Mesothelial cell of epicardium (in vitro differentiated cells): Measurements from ENCODE around the gene ZNF18. TPM values are rescaled to one million over a fixed set of nuclear protein-coding genes. Genes with fewer than 3 reads are reported as not detected.

Source experiments
- DNase-seq, 2 experiments: peaks; one replicate each; pipeline ENCODE4 v3.0.0; 2021; ENCODE audit warnings: low spot score in 2 of 2; ENCODE audit not compliant: unreplicated experiment in 2 of 2
- H3K27ac Mint-ChIP-seq: 2 replicates; pipeline ENCODE4 v1.8.0; 2021; ENCODE audit warnings: mixed read lengths
- H3K27me3 Mint-ChIP-seq: 2 replicates; pipeline ENCODE4 v1.8.0; 2021; ENCODE audit warnings: low read depth, mixed read lengths
- H3K36me3 Mint-ChIP-seq: 2 replicates; pipeline ENCODE4 v1.8.0; 2021; ENCODE audit warnings: mixed read lengths
- H3K4me1 Mint-ChIP-seq: 2 replicates; pipeline ENCODE4 v1.8.0; 2021; ENCODE audit warnings: mixed read lengths
- H3K4me3 Mint-ChIP-seq: 2 replicates; pipeline ENCODE4 v1.8.0; 2021; ENCODE audit warnings: mild to moderate bottlenecking, moderate library complexity, mixed read lengths
- H3K9me3 Mint-ChIP-seq: 2 replicates; pipeline ENCODE4 v1.8.0; 2021; ENCODE audit warnings: mixed read lengths
- CTCF ChIP-seq: fragments of 200-600 bp; sonication (generic); IDR thresholded peaks from one replicate; pipeline ENCODE4 v1.5.0; 2021; ENCODE audit warnings: antibody characterized with exemption; ENCODE audit not compliant: unreplicated experiment
- total RNA-seq: library from RNA; stranded (reverse); gene quantifications from 3 replicates; pipeline ENCODE4 v1.2.1, GENCODE V29; 2021

Gene ZNF18
- total RNA-seq, 1 donor from 2014 or later = 10.1 TPM

- no peak for TF ChIP-seq CTCF
- Mint-ChIP-seq H3K9me3 (no peaks in the 10 kb centered on the region), H3K27me3 (no peaks in the 10 kb centered on the region), H3K4me1 (peaks cover 6% of the 10 kb centered on the region), H3K36me3 (no peaks in the 10 kb centered on the region), H3K4me3 (peak overlapping the region; percentile 89), H3K27ac (peak overlapping the region; percentile 95)
- no peak for DNase-seq
Measured at GRCh38 chr17:11997972-11998233, 628 bp upstream of the ZNF18 start.

DNA sequence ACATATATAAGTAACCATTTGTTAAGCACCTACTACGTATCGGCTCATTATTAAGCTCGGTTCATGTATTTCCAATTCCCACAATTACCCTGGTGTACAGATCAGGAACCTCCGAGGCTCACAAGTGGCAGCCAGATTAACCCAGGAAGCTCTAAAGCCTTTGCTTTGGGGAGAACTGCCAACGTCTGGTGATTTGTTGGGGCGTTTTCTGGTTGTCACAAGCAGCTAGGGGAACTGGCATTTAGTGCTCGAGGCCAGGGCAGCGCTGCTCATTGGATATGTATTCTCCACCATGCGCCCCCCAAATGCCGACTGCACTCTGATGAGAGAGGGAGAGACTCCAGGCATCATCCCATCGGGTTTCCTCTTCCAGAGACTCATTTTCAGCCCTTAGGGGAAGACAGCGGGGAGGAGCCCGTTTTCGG is 541 bp downstream of the ZNF18 start:
- H3K4me3 Mint-ChIP-seq = peak overlapping the region; percentile 89
- peak overlapping the region; percentile 88 for H3K27ac Mint-ChIP-seq
- peaks cover 6% of the 10 kb centered on the region for H3K4me1 Mint-ChIP-seq
- H3K36me3 Mint-ChIP-seq = no peaks in the 10 kb centered on the region
- no peaks in the 10 kb centered on the region for H3K27me3 Mint-ChIP-seq
- no peak for DNase-seq
- H3K9me3 Mint-ChIP-seq = no peaks in the 10 kb centered on the region
- no peak for TF ChIP-seq CTCF

DNA sequence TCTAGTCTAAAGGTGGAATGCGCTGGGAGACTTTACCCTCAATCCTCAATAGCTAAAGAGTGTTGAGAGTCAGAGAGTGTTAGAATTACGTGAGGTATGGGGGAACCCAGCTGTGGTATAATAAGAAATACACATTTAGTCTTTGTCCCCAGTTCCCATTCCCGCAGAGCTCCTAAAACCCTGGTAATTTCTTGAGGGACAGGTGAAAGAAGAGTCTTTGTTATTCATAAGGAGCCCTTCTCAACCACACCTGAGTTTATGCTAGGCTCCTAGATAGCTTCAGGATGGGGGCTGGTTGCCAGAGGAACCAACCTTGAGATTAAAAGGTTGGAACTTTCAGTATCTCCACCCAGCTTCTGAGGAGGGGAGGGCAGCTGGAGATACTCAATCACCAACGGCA is 5.8 kb downstream of the ZNF18 start:
- no peak overlapping the region for H3K4me3 Mint-ChIP-seq
- H3K27me3 Mint-ChIP-seq = no peaks in the 10 kb centered on the region
- TF ChIP-seq CTCF = no peak
- peaks cover 29% of the 10 kb centered on the region for H3K36me3 Mint-ChIP-seq
- H3K27ac Mint-ChIP-seq = no peak overlapping the region
- H3K4me1 Mint-ChIP-seq = peaks cover 5% of the 10 kb centered on the region
- peaks cover 4% of the 10 kb centered on the region for H3K9me3 Mint-ChIP-seq
- DNase-seq = no peak

DNA sequence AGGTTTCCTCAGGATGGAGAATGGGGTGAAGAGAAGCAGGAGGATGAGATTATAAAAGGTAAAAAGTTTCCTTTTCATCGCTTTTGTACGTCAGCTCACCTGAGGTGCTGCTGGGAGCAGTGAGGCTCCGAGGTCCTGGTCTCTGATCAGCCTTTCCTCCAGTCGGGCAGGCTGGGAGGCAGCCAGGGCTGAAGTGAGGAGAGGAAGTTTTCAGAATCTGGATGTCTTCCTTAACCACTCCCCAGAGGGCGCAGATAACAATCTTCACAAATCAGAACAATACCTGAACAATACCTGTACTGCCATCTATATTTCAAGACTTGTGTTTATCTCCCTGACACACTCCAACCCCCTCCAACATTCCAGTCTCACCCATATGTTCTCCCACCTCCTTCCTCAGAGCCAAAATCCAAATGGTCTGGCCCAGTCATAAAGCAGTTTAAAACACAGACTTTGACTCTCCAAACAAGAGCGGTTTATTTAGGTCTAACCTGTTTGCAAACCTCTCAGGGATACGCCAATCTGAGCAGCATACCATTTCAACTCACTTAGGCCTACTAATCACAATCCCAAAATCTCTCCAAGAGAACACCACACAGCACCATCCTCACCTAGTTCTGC is 6.8 kb downstream of the ZNF18 start:
- Mint-ChIP-seq H3K4me1 (no peaks in the 10 kb centered on the region), H3K9me3 (peaks cover 4% of the 10 kb centered on the region), H3K27ac (no peak overlapping the region), H3K27me3 (no peaks in the 10 kb centered on the region), H3K4me3 (no peak overlapping the region), H3K36me3 (peaks cover 29% of the 10 kb centered on the region)
- TF ChIP-seq CTCF = no peak
- DNase-seq = no peak

DNA sequence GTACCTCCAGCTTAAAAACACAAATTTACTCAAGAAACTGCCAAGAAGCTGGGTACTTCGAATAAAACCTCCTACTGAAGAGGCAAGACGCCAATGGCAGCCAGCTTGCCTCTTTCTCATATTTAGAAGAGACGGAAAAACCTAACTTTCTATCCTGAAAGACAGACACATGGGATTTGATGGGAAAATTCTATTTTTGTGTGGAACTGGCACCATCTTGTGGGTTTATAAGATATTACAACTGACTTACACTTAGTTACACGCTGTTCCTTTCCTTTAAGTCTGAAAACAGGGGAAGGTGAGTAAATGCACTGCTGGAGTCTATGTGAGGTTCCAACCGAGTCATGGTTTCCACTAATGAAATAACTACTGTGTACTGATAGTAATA is 10.3 kb downstream of the ZNF18 start:
- H3K27me3 Mint-ChIP-seq = no peaks in the 10 kb centered on the region
- H3K4me1 Mint-ChIP-seq = no peaks in the 10 kb centered on the region
- H3K4me3 Mint-ChIP-seq = no peak overlapping the region
- peaks cover 4% of the 10 kb centered on the region for H3K9me3 Mint-ChIP-seq
- peaks cover 40% of the 10 kb centered on the region for H3K36me3 Mint-ChIP-seq
- H3K27ac Mint-ChIP-seq = no peak overlapping the region
- DNase-seq = no peak
- TF ChIP-seq CTCF = peak; percentile 65
